Stimulated activated effector memory CD8-positive, alpha-beta T cell treated with anti-CD3 and anti-CD28 coated beads, Interleukin-12 subunit alpha, Interleukin-12 subunit beta, amount 100 ng/mL, for 72 hours (primary cell): Measurements from ENCODE around the gene SEMA5B.

ENCODE experiments used
- ATAC-seq: fragments of 150-1000 bp; cut with Tn5 transposase; 2 replicates; pipeline ENCODE4 v1.10.0; 2021
- DNase-seq, 2 donors: peaks; one replicate each; pipeline ENCODE4 v3.0.0; 2021 to 2022; ENCODE audit warnings: low spot score in 2 of 2
- H3K27ac Mint-ChIP-seq: one replicate; pipeline ENCODE4 v1.8.0; 2022; ENCODE audit warnings: mild to moderate bottlenecking, mixed read lengths
- H3K36me3 Mint-ChIP-seq: one replicate; pipeline ENCODE4 v1.8.0; 2022; ENCODE audit warnings: mild to moderate bottlenecking, mixed read lengths
- H3K4me1 Mint-ChIP-seq: one replicate; pipeline ENCODE4 v1.8.0; 2022; ENCODE audit warnings: mixed read lengths
- H3K4me3 Mint-ChIP-seq: one replicate; pipeline ENCODE4 v1.8.0; 2022; ENCODE audit warnings: mild to moderate bottlenecking, mixed read lengths
- H3K9me3 Mint-ChIP-seq: one replicate; pipeline ENCODE4 v1.8.0; 2022; ENCODE audit warnings: mixed read lengths

The SEMA5B gene

DNA sequence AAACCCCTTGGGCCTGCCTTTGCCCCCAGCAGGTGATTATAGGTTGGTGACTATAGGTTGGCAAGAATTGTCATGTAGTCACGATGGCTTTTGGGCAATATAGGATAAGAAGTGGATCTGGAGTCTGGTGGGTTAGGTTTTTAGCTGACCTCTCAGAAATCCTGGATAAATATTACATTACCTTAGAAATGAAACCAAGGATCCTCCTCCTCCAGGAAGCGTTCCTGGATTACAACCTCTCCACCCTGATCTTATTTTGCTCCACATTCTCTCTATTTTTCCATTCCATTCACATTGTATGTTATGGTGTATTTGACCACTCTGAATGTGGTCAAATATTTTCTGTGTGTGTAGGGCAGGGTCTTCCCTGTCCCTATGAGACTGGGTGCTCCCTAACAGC is 82.3 kb downstream of the SEMA5B start:
- no peak overlapping the region for H3K4me3 Mint-ChIP-seq
- H3K9me3 Mint-ChIP-seq: no peaks in the 10 kb centered on the region
- H3K27ac Mint-ChIP-seq: no peak overlapping the region
- H3K36me3 Mint-ChIP-seq: no peaks in the 10 kb centered on the region
- DNase-seq: no peak
- H3K4me1 Mint-ChIP-seq: peaks cover 24% of the 10 kb centered on the region
- no peak for ATAC-seq

DNA sequence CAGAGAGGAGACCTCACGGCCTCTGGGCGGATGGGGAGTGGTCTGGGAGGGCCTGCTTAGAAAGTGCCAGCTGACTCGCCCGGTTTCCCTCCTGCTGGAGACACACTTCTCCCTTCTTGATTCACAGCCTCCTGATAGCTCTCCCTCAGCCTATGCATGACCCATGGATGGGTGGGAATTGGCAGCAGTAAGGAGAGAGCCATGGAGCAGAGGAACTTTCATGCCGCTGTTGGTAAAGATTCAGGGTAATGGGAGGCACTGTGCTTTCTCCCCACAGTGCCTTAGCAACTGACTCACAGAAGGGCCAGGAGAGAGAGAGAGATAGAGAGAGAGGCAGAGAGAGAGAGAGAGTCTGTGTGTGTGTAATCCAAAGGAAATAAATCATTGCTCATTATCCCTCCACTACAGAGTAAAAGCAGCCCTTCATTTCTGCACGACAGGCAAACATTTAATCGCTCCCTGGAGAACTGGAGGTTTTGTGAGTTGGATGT is 82.8 kb downstream of the SEMA5B start:
- Mint-ChIP-seq H3K36me3 (no peaks in the 10 kb centered on the region), H3K4me1 (peaks cover 29% of the 10 kb centered on the region), H3K27ac (no peak overlapping the region), H3K9me3 (no peaks in the 10 kb centered on the region), H3K4me3 (no peak overlapping the region)
- no peak for ATAC-seq
- DNase-seq: no peak

DNA sequence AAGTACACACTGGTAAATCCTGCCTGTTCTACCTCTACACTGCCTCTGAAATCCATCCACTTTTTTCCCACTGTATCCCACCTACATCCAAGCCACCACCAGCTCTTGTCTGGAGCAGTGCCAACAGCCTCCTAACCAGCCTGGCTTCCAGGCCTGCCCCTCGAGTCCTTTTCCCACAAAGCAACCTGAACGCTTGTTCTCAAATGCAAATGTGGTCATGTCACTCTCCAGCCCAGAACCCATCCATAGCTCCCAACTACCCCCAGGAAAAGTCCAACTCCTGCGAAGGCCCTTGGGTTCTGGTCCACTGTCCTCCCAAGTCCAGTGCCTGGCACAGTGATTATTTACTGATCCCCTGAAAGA is 83.8 kb downstream of the SEMA5B start:
- ATAC-seq (no peak), DNase-seq (no peak)
- H3K4me1 Mint-ChIP-seq: peaks cover 30% of the 10 kb centered on the region
- no peak overlapping the region for H3K27ac Mint-ChIP-seq
- H3K36me3 Mint-ChIP-seq: no peaks in the 10 kb centered on the region
- no peaks in the 10 kb centered on the region for H3K9me3 Mint-ChIP-seq
- H3K4me3 Mint-ChIP-seq: no peak overlapping the region

DNA sequence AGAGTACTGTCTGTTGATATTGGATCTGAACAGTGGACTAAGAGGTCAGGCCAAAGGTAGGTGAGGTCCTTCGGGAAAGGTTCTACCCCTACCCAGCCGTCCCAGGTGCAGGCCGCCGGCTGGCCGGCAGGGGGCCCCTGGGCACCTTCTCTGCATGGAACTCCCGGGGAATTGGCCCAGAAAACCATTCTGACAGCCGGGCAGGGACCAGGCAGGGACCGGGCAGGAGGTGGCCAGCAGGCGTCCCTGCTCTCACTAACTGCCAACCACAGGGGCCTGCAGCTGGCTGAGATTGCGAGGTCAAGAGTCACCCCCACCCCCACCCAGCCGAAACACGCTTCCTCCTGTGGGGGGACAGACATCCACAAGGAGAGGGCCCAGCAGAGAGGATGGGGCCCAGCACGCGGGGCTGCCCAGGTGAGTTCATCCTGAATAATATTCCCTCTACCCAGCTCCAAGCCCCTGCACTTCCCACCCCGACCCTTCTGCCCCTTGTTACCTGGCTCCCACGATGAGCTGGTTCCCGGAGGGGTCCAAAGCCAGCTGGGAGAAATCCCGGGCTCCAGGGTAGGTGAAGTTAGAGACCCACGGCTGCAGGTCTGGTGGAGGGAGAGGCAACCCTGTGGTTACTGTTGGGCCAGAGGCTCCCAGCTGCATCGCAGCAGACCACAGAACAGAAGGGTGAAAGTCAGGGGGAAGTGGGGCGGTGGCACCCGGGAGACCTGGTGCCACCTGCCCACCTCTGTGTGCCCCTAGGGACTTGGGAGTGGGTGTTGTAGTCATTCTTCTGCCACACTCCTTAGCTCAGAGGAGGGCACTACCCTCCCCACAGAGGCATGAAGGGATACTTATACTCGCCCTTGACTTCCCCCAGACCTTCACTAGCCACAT is 84.4 kb downstream of the SEMA5B start:
- Mint-ChIP-seq H3K4me1 (peaks cover 30% of the 10 kb centered on the region), H3K9me3 (no peaks in the 10 kb centered on the region), H3K4me3 (no peak overlapping the region), H3K36me3 (no peaks in the 10 kb centered on the region), H3K27ac (no peak overlapping the region)
- ATAC-seq (peak; percentile 35), DNase-seq (peak in 1 of 2 donors; percentile 59)

DNA sequence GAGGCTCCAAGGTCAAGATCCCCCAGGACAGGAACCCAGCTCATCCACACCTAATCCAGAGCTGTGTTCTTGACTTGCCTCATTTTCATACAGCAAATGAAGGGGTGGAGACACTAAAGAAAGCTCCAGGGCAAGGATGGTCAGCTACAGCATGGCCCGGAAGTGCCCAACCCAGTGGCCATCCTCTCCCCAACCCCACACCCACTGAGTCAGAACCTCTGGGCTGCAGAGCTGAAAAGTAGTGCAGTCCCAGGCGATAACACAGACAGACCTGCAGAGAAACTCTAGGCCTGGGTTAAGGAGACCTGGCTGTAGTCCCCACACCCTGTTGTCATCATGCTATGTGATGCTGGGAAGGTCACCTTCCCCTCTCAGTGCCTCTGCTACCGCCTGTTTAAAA is 85.3 kb downstream of the SEMA5B start:
- ATAC-seq (no peak), DNase-seq (no peak)
- Mint-ChIP-seq H3K4me3 (no peak overlapping the region), H3K9me3 (no peaks in the 10 kb centered on the region), H3K36me3 (no peaks in the 10 kb centered on the region), H3K4me1 (peaks cover 30% of the 10 kb centered on the region), H3K27ac (no peak overlapping the region)

DNA sequence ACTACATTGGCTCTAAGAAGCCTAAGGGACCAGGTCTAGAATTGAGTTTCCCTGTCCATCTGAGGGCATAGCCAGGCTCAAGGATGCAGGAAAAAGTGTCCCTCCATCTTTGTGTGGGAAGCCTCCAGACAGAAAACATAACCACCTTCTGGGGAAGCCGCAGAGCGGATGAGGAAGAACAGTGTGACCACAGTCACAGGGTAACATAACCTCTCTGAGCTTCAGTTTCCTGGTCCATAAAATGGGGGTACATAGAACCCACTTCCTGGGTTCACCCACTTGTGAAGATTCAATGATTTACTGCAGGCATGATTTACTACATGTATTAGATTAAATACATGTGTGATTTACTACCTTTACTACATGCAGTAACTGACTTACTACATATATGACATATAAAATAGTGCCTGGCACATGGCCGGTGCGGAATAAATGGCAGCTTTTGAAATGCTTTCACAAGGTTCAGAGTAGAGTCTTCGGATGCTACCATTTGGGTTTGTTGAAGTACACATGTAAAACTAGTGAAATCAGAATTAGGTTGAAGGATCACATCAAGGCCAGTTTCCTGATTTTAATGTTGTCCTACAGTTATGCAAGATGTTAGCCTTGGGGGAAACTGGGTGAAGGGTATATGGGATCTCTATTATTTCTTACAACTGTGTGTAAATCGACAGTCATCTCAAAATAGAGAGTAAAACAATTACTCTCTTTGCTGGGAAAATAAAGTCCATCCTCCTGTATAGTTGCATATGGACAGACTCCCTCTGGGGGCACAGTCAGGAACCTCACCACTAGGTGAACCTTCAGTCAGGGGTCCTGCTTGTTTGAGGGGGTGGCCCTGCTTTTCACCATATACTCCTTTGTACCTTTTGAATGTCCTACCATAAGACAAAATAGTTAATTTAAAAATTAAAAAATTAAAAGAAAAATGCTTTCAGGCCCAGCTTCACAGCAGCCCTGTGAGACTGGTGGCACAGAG is 86.0 kb downstream of the SEMA5B start:
- no peaks in the 10 kb centered on the region for H3K36me3 Mint-ChIP-seq
- peaks cover 30% of the 10 kb centered on the region for H3K4me1 Mint-ChIP-seq
- DNase-seq: no peak
- H3K27ac Mint-ChIP-seq: no peak overlapping the region
- ATAC-seq: peak; percentile 55
- H3K4me3 Mint-ChIP-seq: no peak overlapping the region
- H3K9me3 Mint-ChIP-seq: no peaks in the 10 kb centered on the region

DNA sequence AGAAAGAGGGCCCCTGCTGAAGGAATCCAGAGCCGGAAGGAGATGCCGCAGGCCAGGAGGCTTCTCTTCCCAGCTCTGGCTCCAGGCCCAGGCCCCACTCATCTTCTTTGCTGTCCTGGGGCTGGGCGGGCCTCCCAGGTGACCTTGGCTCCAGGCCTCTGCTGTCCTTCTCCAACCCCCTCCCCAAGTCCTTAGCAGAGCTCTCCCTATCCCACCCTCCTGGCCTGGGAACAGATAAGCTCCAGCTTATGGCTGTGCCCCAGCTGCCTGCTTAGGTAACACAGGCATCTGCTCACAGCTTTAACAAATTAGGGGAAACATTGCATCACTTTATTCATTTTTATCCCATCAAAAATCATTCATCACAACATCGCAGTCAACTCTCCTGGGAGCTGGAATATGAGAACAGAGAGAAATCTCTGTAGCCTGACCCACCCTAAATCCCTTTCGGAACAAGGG is 86.9 kb downstream of the SEMA5B start:
- ATAC-seq (no peak), DNase-seq (no peak)
- Mint-ChIP-seq H3K36me3 (no peaks in the 10 kb centered on the region), H3K27ac (no peak overlapping the region), H3K9me3 (no peaks in the 10 kb centered on the region), H3K4me1 (peaks cover 30% of the 10 kb centered on the region), H3K4me3 (no peak overlapping the region)

DNA sequence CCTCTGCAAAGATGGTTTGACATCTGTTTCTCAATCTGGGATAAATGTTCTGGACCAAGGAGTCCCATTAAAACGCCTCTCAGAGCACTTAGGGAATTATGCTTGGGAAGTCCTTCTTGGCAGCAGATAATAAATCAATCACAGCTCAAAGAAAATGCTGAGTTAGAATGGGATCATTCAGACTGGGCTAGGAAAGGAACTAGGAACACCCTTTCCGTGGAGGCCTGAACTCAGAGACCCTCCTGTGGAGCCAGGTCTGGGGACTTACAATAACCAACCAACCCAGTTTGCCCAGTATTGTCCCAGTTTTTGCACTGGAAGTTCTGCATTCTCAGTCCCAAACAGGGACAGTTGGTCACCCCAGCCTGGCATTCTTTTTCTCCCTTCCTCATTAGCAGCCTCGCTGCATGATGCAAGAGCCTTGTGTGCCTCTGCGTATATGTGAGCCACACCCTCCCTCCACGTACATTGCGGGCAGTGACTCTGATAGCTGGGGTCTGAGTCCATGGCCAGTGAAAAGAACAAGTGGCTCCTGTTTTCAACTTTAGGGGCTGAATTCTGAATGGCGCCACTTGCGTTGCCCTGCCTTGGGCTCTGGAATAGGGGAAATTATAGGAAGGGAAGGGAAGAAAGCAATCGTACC is 88.7 kb downstream of the SEMA5B start:
- no peak for ATAC-seq
- Mint-ChIP-seq H3K36me3 (no peaks in the 10 kb centered on the region), H3K27ac (no peak overlapping the region), H3K4me1 (peaks cover 25% of the 10 kb centered on the region), H3K9me3 (no peaks in the 10 kb centered on the region), H3K4me3 (no peak overlapping the region)
- no peak for DNase-seq

DNA sequence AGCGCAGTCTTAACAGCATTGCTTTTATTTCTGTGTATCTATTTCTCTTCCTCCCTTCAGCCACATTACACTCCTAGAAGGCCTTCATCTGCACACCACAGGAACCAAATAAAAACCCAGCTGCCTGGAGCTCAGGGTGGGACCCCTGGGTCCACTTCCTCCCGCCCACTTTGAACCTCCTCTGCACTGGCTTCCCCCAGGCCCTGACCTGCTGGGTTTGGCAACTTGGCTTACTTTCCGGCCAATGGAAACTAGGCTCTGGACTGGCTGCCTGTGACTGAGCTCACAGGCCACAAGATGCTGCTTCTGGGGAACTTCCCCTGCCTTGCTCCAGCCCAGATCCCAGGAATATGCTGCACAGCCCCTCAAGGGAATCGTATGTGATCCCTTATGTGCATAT is 89.8 kb downstream of the SEMA5B start:
- ATAC-seq (no peak), DNase-seq (no peak)
- Mint-ChIP-seq H3K4me3 (no peak overlapping the region), H3K9me3 (no peaks in the 10 kb centered on the region), H3K4me1 (peaks cover 19% of the 10 kb centered on the region), H3K27ac (no peak overlapping the region), H3K36me3 (no peaks in the 10 kb centered on the region)

DNA sequence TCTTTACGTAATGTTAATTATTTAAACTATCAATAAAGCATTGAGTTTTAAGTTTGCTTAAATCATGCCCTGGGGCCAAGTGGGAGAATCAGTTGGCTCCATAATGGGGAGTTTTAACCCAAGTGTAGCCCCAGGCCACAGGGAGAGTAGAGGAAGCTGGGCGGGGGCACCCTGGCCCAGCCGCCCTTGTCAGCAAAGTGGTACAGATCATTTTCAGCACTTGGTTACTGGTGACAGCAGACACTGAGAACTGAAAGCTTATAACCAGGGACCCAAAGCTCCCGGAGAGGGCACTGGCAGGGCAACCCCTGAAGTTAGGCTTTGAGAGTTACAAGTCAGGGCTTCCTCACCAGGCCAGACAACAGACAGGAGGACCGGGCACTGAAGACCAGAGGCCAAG is 90.6 kb downstream of the SEMA5B start:
- H3K4me3 Mint-ChIP-seq: no peak overlapping the region
- DNase-seq (no peak), ATAC-seq (no peak)
- no peak overlapping the region for H3K27ac Mint-ChIP-seq
- no peaks in the 10 kb centered on the region for H3K9me3 Mint-ChIP-seq
- H3K4me1 Mint-ChIP-seq: peaks cover 19% of the 10 kb centered on the region
- no peaks in the 10 kb centered on the region for H3K36me3 Mint-ChIP-seq

DNA sequence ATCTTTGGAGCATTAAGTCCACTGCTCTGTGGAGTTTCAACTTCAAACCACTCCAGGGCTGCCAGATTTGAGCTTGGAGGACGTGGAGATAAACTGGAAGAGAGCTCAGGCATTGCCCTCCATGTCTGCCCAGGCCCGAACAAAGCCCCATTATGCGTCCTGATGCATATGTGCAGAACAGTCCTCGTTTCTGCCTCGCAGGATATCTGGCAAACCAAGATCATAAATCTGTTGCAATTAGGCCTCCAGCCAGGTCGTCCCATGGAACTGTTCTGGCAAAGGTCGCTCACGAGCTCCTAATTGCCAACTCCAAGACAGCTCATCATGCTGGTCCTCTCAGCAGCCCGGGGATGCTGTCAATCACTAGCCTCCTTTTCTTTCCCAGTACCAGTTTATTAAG is 91.2 kb downstream of the SEMA5B start:
- no peaks in the 10 kb centered on the region for H3K9me3 Mint-ChIP-seq
- no peak overlapping the region for H3K4me3 Mint-ChIP-seq
- ATAC-seq: no peak
- H3K4me1 Mint-ChIP-seq: peaks cover 17% of the 10 kb centered on the region
- no peaks in the 10 kb centered on the region for H3K36me3 Mint-ChIP-seq
- no peak overlapping the region for H3K27ac Mint-ChIP-seq
- DNase-seq: no peak

DNA sequence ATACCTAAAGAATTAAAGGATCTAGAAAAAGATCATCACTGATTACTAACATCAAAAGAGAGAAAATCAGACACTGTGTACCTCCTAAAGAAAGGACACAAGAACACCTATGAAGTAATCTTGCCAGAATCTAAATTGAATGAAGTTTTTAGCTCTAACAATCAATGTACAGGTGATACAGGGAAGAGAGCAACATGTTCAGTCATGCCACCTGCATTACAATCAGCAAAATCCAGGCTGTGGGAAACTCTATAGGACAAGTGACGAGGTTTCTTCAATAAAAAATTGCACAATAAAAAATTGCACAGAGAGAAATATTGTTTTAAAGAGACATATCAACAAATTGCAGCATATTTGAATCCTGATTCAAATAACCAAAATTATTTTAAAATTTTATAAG is 93.3 kb downstream of the SEMA5B start:
- Mint-ChIP-seq H3K9me3 (no peaks in the 10 kb centered on the region), H3K4me1 (no peaks in the 10 kb centered on the region), H3K36me3 (no peaks in the 10 kb centered on the region), H3K27ac (no peak overlapping the region), H3K4me3 (no peak overlapping the region)
- no peak for DNase-seq
- ATAC-seq: no peak

DNA sequence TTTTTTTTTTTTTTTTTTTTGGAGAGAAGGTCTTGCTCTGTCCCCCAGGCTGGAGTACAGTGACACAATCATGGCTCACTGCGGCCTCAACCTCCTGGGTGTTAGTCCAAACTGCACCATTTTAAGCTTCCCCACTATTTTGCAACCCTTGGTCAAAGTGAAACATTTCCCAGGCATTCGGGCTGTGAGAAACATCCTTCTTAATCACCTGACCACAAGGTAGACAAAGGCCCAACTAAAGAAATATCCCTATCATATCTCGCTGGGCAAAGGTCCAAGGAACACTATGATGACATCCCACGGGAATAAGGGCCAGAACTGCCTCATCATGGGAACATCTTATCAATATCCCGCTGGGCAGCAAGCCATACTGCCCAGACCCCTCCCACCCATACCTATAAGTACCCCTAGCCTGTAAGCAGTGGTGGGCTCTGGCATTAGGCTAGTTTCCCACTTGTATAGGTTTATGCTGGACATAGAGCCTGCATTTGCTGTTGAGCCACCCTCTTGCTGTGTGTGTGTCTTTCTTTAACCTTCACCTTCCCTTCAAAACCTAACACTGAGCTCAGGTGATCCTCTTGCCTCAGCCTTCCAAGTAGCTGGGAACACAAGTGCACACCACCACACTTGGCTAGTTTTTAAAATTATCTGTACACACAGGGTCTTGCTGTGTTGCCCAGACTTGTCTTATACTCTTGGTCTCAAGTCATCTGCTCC is 95.2 kb downstream of the SEMA5B start:
- no peaks in the 10 kb centered on the region for H3K9me3 Mint-ChIP-seq
- H3K36me3 Mint-ChIP-seq: no peaks in the 10 kb centered on the region

DNA sequence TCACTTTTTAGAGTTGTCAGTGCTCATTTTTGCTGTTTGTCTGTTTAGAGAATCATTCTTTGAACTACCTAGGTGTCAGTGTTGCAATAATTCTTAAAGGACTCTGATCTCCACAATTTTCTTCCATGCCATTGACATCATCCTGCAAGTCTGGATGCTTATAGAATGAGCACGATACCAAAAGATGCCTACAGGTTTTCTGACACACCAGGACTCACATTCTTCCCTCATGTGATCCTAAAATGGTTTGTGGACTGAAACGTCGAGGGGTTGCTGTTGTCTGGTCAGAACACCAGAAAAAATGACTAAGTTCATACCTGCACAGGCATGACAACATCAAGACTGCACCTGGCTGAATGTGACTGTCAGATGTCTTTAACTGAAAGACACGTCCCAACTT is 95.9 kb downstream of the SEMA5B start:
- no peak for ATAC-seq

More for the DNA sequence above, 95.2 kb downstream of the SEMA5B start:
- no peak overlapping the region for H3K27ac Mint-ChIP-seq
- DNase-seq (no peak), ATAC-seq (no peak)
- H3K4me1 Mint-ChIP-seq: no peaks in the 10 kb centered on the region
- no peak overlapping the region for H3K4me3 Mint-ChIP-seq

More for the DNA sequence above, 95.9 kb downstream of the SEMA5B start:
- no peak for DNase-seq
- Mint-ChIP-seq H3K9me3 (no peaks in the 10 kb centered on the region), H3K4me3 (no peak overlapping the region), H3K27ac (no peak overlapping the region), H3K36me3 (no peaks in the 10 kb centered on the region), H3K4me1 (no peaks in the 10 kb centered on the region)
